Thyroid gland (tissue), 4 donors: ENCODE measurements around the gene LST1.

Source experiments
- POLR2A ChIP-seq, 2 donors: fragments of 450-650 bp; IDR thresholded peaks; one replicate each; pipeline ENCODE4 v1.6.1; 2017; ENCODE audit warnings: antibody characterized with exemption in 2 of 2, mild to moderate bottlenecking in 2 of 2, moderate library complexity in 1 of 2
- TF ChIP-seq, protein P1 (sequence below), 6 experiments: fragments of 200-600 bp in 3 of 6; fragments of 450-650 bp in 3 of 6; sonication (generic) in 3 of 6; IDR thresholded peaks; one replicate each; pipeline ENCODE4 v1.5.1; 2016 to 2019; ENCODE audit warnings: antibody characterized with exemption in 6 of 6, mild to moderate bottlenecking in 2 of 6, inconsistent platforms in 1 of 6, moderate library complexity in 1 of 6

DNA sequence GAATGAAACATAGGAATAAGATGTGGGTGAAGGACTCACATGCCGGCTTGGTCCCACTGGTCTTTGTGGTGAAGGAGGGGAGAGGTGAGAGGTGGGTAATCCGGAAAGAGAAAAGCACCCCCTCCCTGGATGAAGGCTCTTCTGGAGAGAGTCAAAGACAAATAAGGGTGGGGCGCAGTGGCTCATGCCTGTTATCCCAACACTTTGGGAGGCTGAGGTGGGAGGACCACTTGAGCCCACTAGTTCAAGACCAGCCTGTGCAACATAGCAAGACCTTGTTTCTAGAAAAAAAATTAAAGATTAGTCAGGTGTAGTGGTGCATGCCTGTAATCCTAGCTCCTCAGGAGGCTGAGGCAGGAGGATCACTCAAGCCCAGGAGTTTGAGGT, 7.0 kb upstream of the LST1 start:
- no peak for TF ChIP-seq POLR2A (IDR thresholded peaks at IDR 0.05)
- TF ChIP-seq, protein P1, sequence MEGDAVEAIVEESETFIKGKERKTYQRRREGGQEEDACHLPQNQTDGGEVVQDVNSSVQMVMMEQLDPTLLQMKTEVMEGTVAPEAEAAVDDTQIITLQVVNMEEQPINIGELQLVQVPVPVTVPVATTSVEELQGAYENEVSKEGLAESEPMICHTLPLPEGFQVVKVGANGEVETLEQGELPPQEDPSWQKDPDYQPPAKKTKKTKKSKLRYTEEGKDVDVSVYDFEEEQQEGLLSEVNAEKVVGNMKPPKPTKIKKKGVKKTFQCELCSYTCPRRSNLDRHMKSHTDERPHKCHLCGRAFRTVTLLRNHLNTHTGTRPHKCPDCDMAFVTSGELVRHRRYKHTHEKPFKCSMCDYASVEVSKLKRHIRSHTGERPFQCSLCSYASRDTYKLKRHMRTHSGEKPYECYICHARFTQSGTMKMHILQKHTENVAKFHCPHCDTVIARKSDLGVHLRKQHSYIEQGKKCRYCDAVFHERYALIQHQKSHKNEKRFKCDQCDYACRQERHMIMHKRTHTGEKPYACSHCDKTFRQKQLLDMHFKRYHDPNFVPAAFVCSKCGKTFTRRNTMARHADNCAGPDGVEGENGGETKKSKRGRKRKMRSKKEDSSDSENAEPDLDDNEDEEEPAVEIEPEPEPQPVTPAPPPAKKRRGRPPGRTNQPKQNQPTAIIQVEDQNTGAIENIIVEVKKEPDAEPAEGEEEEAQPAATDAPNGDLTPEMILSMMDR (IDR thresholded peaks at IDR 0.05), result no peak
